HepG2 (cell line): ENCODE data around the gene SLC4A11. TPM values are rescaled to one million over a fixed set of nuclear protein-coding genes. Genes with fewer than 3 reads are reported as not detected.
A peak's percentile ranks its signal among the peaks of the same experiment; 100 is the strongest.

Experiments used
- ADNP ChIP-seq: sonication (generic); formaldehyde crosslinking; IDR thresholded peaks from 2 replicates; pipeline ENCODE4 v1.4.0; 2020; ENCODE audit warnings: missing genetic modification reagents
- AGO1 ChIP-seq: fragments of 200-400 bp; formaldehyde crosslinking; IDR thresholded peaks from 2 replicates; pipeline ENCODE4 v1.6.1; 2017; ENCODE audit warnings: mild to moderate bottlenecking, low read depth, low read length, moderate library complexity; ENCODE audit not compliant: poor library complexity, severe bottlenecking
- ARNT2 ChIP-seq: sonication (generic); formaldehyde crosslinking; IDR thresholded peaks from 2 replicates; pipeline ENCODE4 v1.8.0; 2022; ENCODE audit warnings: mild to moderate bottlenecking, low read depth, missing genetic modification reagents, moderate library complexity
- HIC2 ChIP-seq: sonication (generic); formaldehyde crosslinking; IDR thresholded peaks from 2 replicates; pipeline ENCODE4 v1.9.0; 2022; ENCODE audit warnings: low read depth, missing genetic modification reagents
- KLF16 ChIP-seq, 2 experiments: sonication (generic) in 1 of 2; formaldehyde crosslinking in 1 of 2; IDR thresholded peaks; 2 replicates each; pipeline versions ENCODE4 v1.6.1 to v1.8.0; 2016 to 2023; ENCODE audit warnings: missing genetic modification reagents in 2 of 2, missing compliant biosample characterization in 1 of 2
- NCOR1 ChIP-seq: fragments of 200-600 bp; sonication (generic); IDR thresholded peaks from 2 replicates; pipeline ENCODE4 v1.7.0; 2017; ENCODE audit warnings: antibody characterized with exemption, low read length, borderline replicate concordance
- SKIL ChIP-seq: sonication (generic); formaldehyde crosslinking; IDR thresholded peaks from 2 replicates; pipeline ENCODE4 v1.8.0; 2022; ENCODE audit warnings: missing genetic modification reagents, mild to moderate bottlenecking, moderate library complexity, borderline replicate concordance
- U2AF1 ChIP-seq: fragments of 200-400 bp; formaldehyde crosslinking; optimal IDR thresholded peaks from 2 replicates; pipeline ENCODE3; 2017; ENCODE audit warnings: mild to moderate bottlenecking, low read depth, low read length
- ZFP1 ChIP-seq: IDR thresholded peaks from 2 replicates; pipeline ENCODE4 v1.6.1; 2016
- ZFY ChIP-seq: sonication (generic); formaldehyde crosslinking; IDR thresholded peaks from 2 replicates; pipeline ENCODE4 v1.4.0; 2020; ENCODE audit warnings: missing genetic modification reagents
- ZNF12 ChIP-seq: sonication (generic); formaldehyde crosslinking; IDR thresholded peaks from 2 replicates; pipeline ENCODE4 v1.5.0; 2020; ENCODE audit warnings: missing genetic modification reagents
- ZNF251 ChIP-seq: sonication (generic); formaldehyde crosslinking; IDR thresholded peaks from 2 replicates; pipeline ENCODE4 v1.9.0; 2021; ENCODE audit warnings: mild to moderate bottlenecking, missing genetic modification reagents
- ZNF574 ChIP-seq: sonication (generic); formaldehyde crosslinking; IDR thresholded peaks from 2 replicates; pipeline ENCODE4 v1.4.0; 2020; ENCODE audit warnings: missing genetic modification reagents
- ZNF577 ChIP-seq: sonication (generic); formaldehyde crosslinking; IDR thresholded peaks from 2 replicates; pipeline ENCODE4 v1.4.0; 2020; ENCODE audit warnings: mild to moderate bottlenecking, low read depth, missing genetic modification reagents, borderline replicate concordance
- ZNF674 ChIP-seq: sonication (generic); formaldehyde crosslinking; IDR thresholded peaks from 2 replicates; pipeline ENCODE4 v1.5.0; 2020; ENCODE audit warnings: low read depth, mild to moderate bottlenecking, missing genetic modification reagents
- ZNF788 ChIP-seq: sonication (generic); formaldehyde crosslinking; IDR thresholded peaks from 2 replicates; pipeline ENCODE4 v1.5.0; 2020; ENCODE audit warnings: mild to moderate bottlenecking, missing genetic modification reagents, borderline replicate concordance
- ZNF83 ChIP-seq: sonication (generic); formaldehyde crosslinking; IDR thresholded peaks from 2 replicates; pipeline ENCODE4 v1.4.0; 2020; ENCODE audit warnings: missing genetic modification reagents, mild to moderate bottlenecking, borderline replicate concordance
- polyA plus RNA-seq, 8 experiments: library from polyadenylated mRNA; depleted of rRNA in 3 of 8; stranded (reverse) in 7 of 8; unstranded in 1 of 8; fragments of >200 nt; fragmentation: Illumina TruSeq in 4 of 8; extraction: Trizol in 4 of 8; gene quantifications; 2 replicates each; pipeline versions ENCODE4 v1.2.1 to v1.2.3, GENCODE V29; 2011 to 2016; ENCODE audit warnings: low read depth in 4 of 8, missing spikeins in 1 of 8, mixed read lengths in 1 of 8; ENCODE audit not compliant: insufficient read depth in 1 of 8
- total RNA-seq, 5 experiments: library from RNA; depleted of rRNA; stranded (reverse); fragments of >200 nt; fragmentation: Illumina TruSeq; extraction: Trizol; gene quantifications; 2 replicates each; pipeline ENCODE4 v1.2.3, GENCODE V29; 2016; ENCODE audit warnings: low read depth in 1 of 5
- TF ChIP-seq, protein P1 (sequence below): sonication (generic); formaldehyde crosslinking; IDR thresholded peaks from 2 replicates; pipeline ENCODE4 v1.4.0; 2020; ENCODE audit warnings: missing genetic modification reagents

Gene SLC4A11
- total and polyA plus RNA-seq, 2 of the 13 experiments (the other 11 are each of a cell fraction or from before 2014, with no cell fraction given): 3.9 to 27.0 TPM

DNA sequence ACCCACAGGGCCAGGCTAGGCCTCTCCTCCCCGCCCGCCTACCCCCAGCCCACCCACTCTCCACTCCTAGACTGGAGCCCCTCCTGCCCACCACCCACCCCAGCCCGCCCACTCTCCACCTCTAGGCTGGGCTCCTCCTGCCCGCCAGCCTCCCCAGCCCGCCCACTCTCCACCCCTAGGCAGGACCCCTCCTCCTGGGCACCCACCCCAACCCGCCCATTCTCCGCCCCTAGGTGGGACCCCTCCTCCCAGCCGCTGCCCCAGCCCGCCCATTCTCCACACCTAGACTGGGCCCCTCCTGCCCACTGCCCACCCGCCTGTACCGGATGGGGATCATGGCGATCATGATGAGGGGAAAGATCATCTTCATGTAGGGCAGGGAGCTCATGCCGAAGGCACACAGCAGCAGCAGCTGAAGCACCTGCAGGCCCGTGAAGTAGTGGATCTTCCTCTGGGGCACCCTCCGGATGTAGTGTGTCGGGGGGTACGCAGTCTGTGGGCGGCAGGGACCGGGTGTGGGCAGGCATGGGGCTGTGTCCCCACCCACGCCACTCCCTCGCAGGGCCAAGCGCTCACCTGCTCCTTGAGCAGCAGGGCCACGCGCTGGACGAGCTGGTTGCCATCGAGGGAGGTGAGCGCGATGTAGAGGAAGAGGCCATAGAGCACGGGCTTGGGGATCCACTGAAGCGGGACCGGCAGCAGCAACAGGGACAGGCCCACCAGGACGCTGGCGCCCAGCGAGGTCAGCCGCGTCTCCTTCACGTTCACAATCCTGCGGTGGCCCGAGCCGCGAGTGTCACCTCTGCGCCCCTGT, 10.8 kb downstream of the SLC4A11 start (continued):
- TF ChIP-seq ZFY (CRISPR knock-in tag) (no peak), ZNF12 (CRISPR knock-in tag) (no peak), ARNT2 (CRISPR knock-in tag) (no peak), NCOR1 (no peak), ZNF251 (CRISPR knock-in tag) (no peak), SKIL (CRISPR knock-in tag) (0 out of 2 replicates have a peak, but pooled peaks have one; percentile 18), ZNF577 (CRISPR knock-in tag) (no peak), ZNF674 (CRISPR knock-in tag) (no peak), ZNF788 (no peak), U2AF1 (no peak), ADNP (CRISPR knock-in tag) (no peak), ZNF83 (CRISPR knock-in tag) (no peak), ZNF574 (CRISPR knock-in tag) (no peak), KLF16 (CRISPR knock-in tag; IDR thresholded peaks at IDR 0.05) (no peak), AGO1 (peak; percentile 50), ZFP1 (CRISPR knock-in tag) (no peak), HIC2 (CRISPR knock-in tag) (no peak)
- TF ChIP-seq, protein P1, sequence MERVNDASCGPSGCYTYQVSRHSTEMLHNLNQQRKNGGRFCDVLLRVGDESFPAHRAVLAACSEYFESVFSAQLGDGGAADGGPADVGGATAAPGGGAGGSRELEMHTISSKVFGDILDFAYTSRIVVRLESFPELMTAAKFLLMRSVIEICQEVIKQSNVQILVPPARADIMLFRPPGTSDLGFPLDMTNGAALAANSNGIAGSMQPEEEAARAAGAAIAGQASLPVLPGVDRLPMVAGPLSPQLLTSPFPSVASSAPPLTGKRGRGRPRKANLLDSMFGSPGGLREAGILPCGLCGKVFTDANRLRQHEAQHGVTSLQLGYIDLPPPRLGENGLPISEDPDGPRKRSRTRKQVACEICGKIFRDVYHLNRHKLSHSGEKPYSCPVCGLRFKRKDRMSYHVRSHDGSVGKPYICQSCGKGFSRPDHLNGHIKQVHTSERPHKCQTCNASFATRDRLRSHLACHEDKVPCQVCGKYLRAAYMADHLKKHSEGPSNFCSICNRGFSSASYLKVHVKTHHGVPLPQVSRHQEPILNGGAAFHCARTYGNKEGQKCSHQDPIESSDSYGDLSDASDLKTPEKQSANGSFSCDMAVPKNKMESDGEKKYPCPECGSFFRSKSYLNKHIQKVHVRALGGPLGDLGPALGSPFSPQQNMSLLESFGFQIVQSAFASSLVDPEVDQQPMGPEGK (CRISPR knock-in tag): no peak
